CD4-positive, alpha-beta T cell (primary cell): ENCODE results near the gene PSMA7. TPM values are rescaled to one million over a fixed set of nuclear protein-coding genes. Genes with fewer than 3 reads are reported as not detected.

Experiments
- ATAC-seq: fragments of 200-7000 bp; cut with Tn5 transposase; one replicate; pipeline ENCODE4 v1.10.0; 2022; ENCODE audit warnings: mild to moderate bottlenecking; ENCODE audit not compliant: poor library complexity
- CTCF ChIA-PET: fragments of 350-600 bp; sonication (Branson Sonifier 250); formaldehyde crosslinking; loops from one replicate; lab custom pipeline; 2021; ENCODE audit warnings: antibody characterized with exemption, inconsistent platforms; lab: Charles Lee
- POLR2A ChIA-PET: fragments of 350-600 bp; sonication (Branson Sonifier 250); formaldehyde crosslinking; loops from one replicate; lab custom pipeline; 2021; ENCODE audit warnings: antibody characterized with exemption, inconsistent platforms; lab: Charles Lee
- DNase-seq, 14 experiments: peaks; one replicate each; pipeline ENCODE4 v3.0.0-alpha.2; 2013 to 2020; ENCODE audit warnings: mixed read lengths in 2 of 14
- H3K27ac ChIP-seq, 2 donors: one replicate each; pipeline versions ENCODE4 v1.5.1 to v1.7.0; 2013; ENCODE audit warnings: low read length in 2 of 2, low read depth in 1 of 2, mild to moderate bottlenecking in 1 of 2
- H3K27me3 ChIP-seq, 2 experiments: 1 replicate in 1 of 2; 2 replicates in 1 of 2; pipeline versions ENCODE4 v1.6.1 to v1.7.0; 2013; ENCODE audit warnings: low read length in 2 of 2, control low read depth in 1 of 2, mild to moderate bottlenecking in 1 of 2, moderate library complexity in 1 of 2; ENCODE audit not compliant: insufficient read depth in 2 of 2, control insufficient read depth in 1 of 2
- H3K36me3 ChIP-seq: one replicate; pipeline ENCODE4 v1.6.1; 2013; ENCODE audit warnings: low read length, control low read depth; ENCODE audit not compliant: insufficient read depth
- H3K4me1 ChIP-seq: one replicate; pipeline ENCODE4 v1.6.1; 2013; ENCODE audit warnings: low read length, control low read depth; ENCODE audit not compliant: insufficient read depth
- H3K4me3 ChIP-seq: one replicate; pipeline ENCODE4 v1.5.1; 2013; ENCODE audit warnings: mild to moderate bottlenecking, low read length, moderate library complexity
- H3K9me3 ChIP-seq, 2 experiments: 1 replicate in 1 of 2; 2 replicates in 1 of 2; pipeline versions ENCODE4 v1.6.1 to v1.7.0; 2013; ENCODE audit warnings: low read length in 2 of 2, mild to moderate bottlenecking in 2 of 2, control low read depth in 1 of 2, moderate library complexity in 1 of 2; ENCODE audit not compliant: control insufficient read depth in 1 of 2, insufficient read depth in 1 of 2
- H3K27ac Mint-ChIP-seq: one replicate; pipeline ENCODE4 v1.8.0; 2020; ENCODE audit warnings: mixed read lengths
- H3K27me3 Mint-ChIP-seq: one replicate; pipeline ENCODE4 v1.8.0; 2021; ENCODE audit warnings: mixed read lengths
- H3K36me3 Mint-ChIP-seq: one replicate; pipeline ENCODE4 v1.8.0; 2021; ENCODE audit warnings: low read depth, mixed read lengths
- H3K4me1 Mint-ChIP-seq: one replicate; pipeline ENCODE4 v1.8.0; 2021; ENCODE audit warnings: low read depth, mixed read lengths
- H3K4me3 Mint-ChIP-seq: one replicate; pipeline ENCODE4 v1.8.0; 2020; ENCODE audit warnings: mild to moderate bottlenecking, mixed read lengths
- H3K9me3 Mint-ChIP-seq: one replicate; pipeline ENCODE4 v1.8.0; 2020; ENCODE audit warnings: mixed read lengths
- intact Hi-C, 2 experiments: fragments of 100-400 bp; cut with DNase I in 1 of 2; cut with micrococcal nuclease in 1 of 2; formaldehyde crosslinking; loops; one replicate each; pipeline versions ENCODE4 v1.15.1 to v1.9.0; 2023 to 2025; cut with DNase I, micrococcal nuclease
- total RNA-seq, 174 experiments: library from RNA in 2 of 174; stranded (reverse) in 2 of 174; gene quantifications; one replicate each; pipeline ENCODE4 v1.2.3 and lab custom pipeline; 2021 to 2026
- TF ChIP-seq, protein P1 (sequence below): fragments of 200-600 bp; IDR thresholded peaks from one replicate; pipeline ENCODE4 v1.8.0; 2022; ENCODE audit warnings: antibody characterized with exemption, mild to moderate bottlenecking

The PSMA7 gene
- total RNA-seq, 2 experiments from 2014 or later, result 150 to 158 TPM

DNA sequence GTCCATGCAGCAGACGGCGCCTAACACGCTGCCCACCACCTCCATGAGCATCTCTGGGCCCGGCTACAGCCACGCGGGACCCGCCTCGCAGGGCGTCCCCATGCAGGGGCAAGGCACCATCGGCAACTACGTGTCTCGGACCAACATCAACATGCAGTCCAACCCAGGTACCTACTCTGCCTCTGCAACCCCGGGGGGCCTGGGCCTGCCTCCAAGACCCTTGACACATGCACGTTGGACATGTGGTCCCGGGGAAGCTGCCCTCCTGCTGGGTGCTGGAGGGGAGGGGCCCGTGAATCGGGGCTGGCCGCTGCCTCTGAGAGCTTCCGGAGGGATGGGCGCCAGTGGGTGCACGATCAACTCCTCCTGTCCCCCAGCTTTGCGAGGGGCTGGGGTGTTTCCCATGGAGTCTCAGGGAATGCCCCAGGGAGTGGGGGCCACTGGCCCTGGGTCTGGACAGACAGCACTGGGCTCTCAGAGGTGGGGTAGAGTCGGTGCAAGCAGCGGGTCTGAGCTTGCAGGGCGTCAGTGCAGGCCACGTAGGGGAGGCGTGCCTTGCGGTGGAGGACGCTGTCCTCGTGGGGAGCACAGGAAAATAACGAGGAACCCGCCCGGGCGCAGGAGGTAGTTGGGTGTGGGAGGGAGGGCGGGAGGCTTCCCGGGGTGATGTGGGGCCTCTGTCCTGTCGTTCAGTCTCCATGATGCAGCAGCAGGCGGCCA lies 19.7 kb upstream of the PSMA7 start:
- H3K27me3 ChIP-seq, result no peaks in the 10 kb centered on the region
- H3K4me3 ChIP-seq, result no peak overlapping the region
- no peak overlapping the region for H3K27ac ChIP-seq
- DNase-seq, result no peak
- peaks cover 56% of the 10 kb centered on the region for H3K36me3 ChIP-seq
- no peaks in the 10 kb centered on the region for H3K9me3 Mint-ChIP-seq
- no peak for ATAC-seq
- H3K36me3 Mint-ChIP-seq, result peaks cover 34% of the 10 kb centered on the region
- H3K9me3 ChIP-seq, result no peaks in the 10 kb centered on the region
- ChIA-PET CTCF (no interaction called here), POLR2A (no interaction called here)
- no peaks in the 10 kb centered on the region for H3K4me1 Mint-ChIP-seq
- H3K27me3 Mint-ChIP-seq, result no peaks in the 10 kb centered on the region
- TF ChIP-seq, protein P1, sequence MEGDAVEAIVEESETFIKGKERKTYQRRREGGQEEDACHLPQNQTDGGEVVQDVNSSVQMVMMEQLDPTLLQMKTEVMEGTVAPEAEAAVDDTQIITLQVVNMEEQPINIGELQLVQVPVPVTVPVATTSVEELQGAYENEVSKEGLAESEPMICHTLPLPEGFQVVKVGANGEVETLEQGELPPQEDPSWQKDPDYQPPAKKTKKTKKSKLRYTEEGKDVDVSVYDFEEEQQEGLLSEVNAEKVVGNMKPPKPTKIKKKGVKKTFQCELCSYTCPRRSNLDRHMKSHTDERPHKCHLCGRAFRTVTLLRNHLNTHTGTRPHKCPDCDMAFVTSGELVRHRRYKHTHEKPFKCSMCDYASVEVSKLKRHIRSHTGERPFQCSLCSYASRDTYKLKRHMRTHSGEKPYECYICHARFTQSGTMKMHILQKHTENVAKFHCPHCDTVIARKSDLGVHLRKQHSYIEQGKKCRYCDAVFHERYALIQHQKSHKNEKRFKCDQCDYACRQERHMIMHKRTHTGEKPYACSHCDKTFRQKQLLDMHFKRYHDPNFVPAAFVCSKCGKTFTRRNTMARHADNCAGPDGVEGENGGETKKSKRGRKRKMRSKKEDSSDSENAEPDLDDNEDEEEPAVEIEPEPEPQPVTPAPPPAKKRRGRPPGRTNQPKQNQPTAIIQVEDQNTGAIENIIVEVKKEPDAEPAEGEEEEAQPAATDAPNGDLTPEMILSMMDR, result no peak
- peaks cover 12% of the 10 kb centered on the region for H3K4me1 ChIP-seq
- intact Hi-C loops, result no loop called here
- no peak overlapping the region for H3K4me3 Mint-ChIP-seq
- no peak overlapping the region for H3K27ac Mint-ChIP-seq

DNA sequence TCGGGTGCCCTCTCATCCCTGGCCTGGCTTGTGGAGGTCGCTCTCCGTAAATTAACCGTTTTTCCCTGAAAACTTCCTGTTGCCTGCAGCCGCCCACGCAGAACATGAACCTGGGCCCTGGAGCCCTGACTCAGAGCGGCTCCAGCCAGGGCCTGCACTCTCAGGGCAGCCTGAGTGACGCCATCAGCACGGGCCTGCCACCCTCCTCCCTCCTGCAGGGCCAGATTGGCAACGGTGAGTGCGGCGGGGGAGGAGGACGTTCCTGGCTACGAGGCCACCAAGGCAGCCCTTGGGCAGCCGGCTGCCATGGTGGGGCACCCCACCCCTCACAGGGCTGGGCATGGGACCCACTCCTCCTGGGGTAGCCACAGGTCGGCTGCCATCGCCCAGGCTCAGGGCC lies 18.2 kb upstream of the PSMA7 start:
- ChIA-PET POLR2A (no interaction called here), CTCF (no interaction called here)
- no peaks in the 10 kb centered on the region for H3K4me1 Mint-ChIP-seq
- no peaks in the 10 kb centered on the region for H3K27me3 Mint-ChIP-seq
- Histone ChIP-seq H3K36me3 (peaks cover 56% of the 10 kb centered on the region), H3K27me3 (no peaks in the 10 kb centered on the region), H3K4me1 (peaks cover 20% of the 10 kb centered on the region), H3K9me3 (no peaks in the 10 kb centered on the region), H3K4me3 (no peak overlapping the region), H3K27ac (no peak overlapping the region)
- no peak overlapping the region for H3K27ac Mint-ChIP-seq
- intact Hi-C loops, result no loop called here
- DNase-seq, result no peak
- H3K4me3 Mint-ChIP-seq, result no peak overlapping the region
- TF ChIP-seq, protein P1, result no peak
- no peaks in the 10 kb centered on the region for H3K9me3 Mint-ChIP-seq
- ATAC-seq, result no peak
- H3K36me3 Mint-ChIP-seq, result peaks cover 34% of the 10 kb centered on the region

DNA sequence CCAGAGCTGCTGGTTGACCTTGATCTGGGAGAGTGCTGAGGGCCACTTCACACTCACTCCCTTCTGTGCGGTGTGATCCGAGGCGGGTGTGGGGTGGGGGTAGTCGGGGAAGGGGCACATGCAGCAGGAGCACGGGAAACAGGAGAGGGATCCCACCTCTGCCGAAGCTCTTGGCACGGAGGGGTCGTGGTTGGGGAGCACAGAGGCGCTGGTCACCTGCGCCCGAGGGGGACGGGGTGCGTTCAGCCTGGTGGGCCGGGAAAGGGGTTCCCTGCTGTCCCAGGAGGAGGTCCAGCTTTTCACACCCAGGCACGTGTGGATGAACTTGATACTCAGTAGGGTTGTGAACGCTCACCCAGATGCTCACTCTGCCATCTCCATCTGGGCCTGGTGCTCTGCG lies 17.7 kb upstream of the PSMA7 start:
- Histone ChIP-seq H3K36me3 (peaks cover 56% of the 10 kb centered on the region), H3K9me3 (no peaks in the 10 kb centered on the region), H3K27me3 (no peaks in the 10 kb centered on the region), H3K27ac (no peak overlapping the region), H3K4me3 (no peak overlapping the region), H3K4me1 (peaks cover 23% of the 10 kb centered on the region)
- no peak overlapping the region for H3K27ac Mint-ChIP-seq
- H3K9me3 Mint-ChIP-seq, result no peaks in the 10 kb centered on the region
- peaks cover 34% of the 10 kb centered on the region for H3K36me3 Mint-ChIP-seq
- intact Hi-C loops, result no loop called here
- peaks cover 5% of the 10 kb centered on the region for H3K4me1 Mint-ChIP-seq
- ChIA-PET CTCF (no interaction called here), POLR2A (no interaction called here)
- H3K4me3 Mint-ChIP-seq, result no peak overlapping the region
- no peak for ATAC-seq
- no peak for DNase-seq
- no peaks in the 10 kb centered on the region for H3K27me3 Mint-ChIP-seq
- TF ChIP-seq, protein P1, result no peak
